Prostate gland (tissue), 2 donors: ENCODE data around the gene SOX14. TPM values are rescaled to one million over a fixed set of nuclear protein-coding genes. Genes with fewer than 3 reads are reported as not detected.

ENCODE experiments used
- DNase-seq: peaks from one replicate; pipeline ENCODE4 v3.0.0-alpha.2; 2019; ENCODE audit warnings: low spot score
- H3K27ac ChIP-seq, 2 donors: fragments of 200-600 bp; sonication (generic); 2 replicates each; pipeline ENCODE4 v1.5.1; 2017 to 2019
- H3K27me3 ChIP-seq: fragments of 200-600 bp; sonication (generic); replicated peaks from 2 replicates; pipeline ENCODE4 v1.5.1; 2019; ENCODE audit not compliant: insufficient read depth
- H3K36me3 ChIP-seq, 2 donors: fragments of 200-600 bp; sonication (generic); 1 replicate in 1 of 2; 2 replicates in 1 of 2; pipeline versions ENCODE4 v1.5.1 to v1.8.1; 2017 to 2019
- H3K4me1 ChIP-seq: fragments of 200-600 bp; sonication (generic); replicated peaks from 2 replicates; pipeline ENCODE4 v1.5.1; 2019
- H3K4me3 ChIP-seq, 2 donors: fragments of 200-600 bp; sonication (generic); 2 replicates each; pipeline ENCODE4 v1.5.1; 2017 to 2019
- H3K9me3 ChIP-seq: fragments of 200-600 bp; sonication (generic); 2 replicates; pipeline ENCODE4 v1.5.1; 2017
- POLR2A ChIP-seq: fragments of 450-650 bp; IDR thresholded peaks from one replicate; pipeline ENCODE4 v1.6.1; 2016; ENCODE audit warnings: antibody characterized with exemption, mild to moderate bottlenecking
- POLR2AphosphoS5 ChIP-seq: sonication (generic); formaldehyde crosslinking; IDR thresholded peaks from one replicate; pipeline ENCODE4 v1.6.1; 2017; ENCODE audit warnings: antibody characterized with exemption
- WGBS: methylation state at CpG from one replicate; pipeline ENCODE4 v1.1.5; 2018; 5-methylcytosine and 5-hydroxymethylcytosine counted together
- intact Hi-C: fragments of 100-400 bp; cut with DNase I; formaldehyde crosslinking; loops from one replicate; pipeline ENCODE4 v1.14.2; 2022
- total RNA-seq, 2 donors: library from RNA; depleted of rRNA; stranded (reverse); fragments of >200 nt; gene quantifications; one replicate each; pipeline ENCODE4 v1.1.0, GENCODE V29; 2016
- TF ChIP-seq, protein P1 (sequence below), 4 experiments: fragments of 200-600 bp in 2 of 4; fragments of 450-650 bp in 2 of 4; sonication (generic) in 2 of 4; IDR thresholded peaks; 1 replicate in 3 of 4; 2 replicates in 1 of 4; pipeline ENCODE4 v1.5.1; 2016 to 2019; ENCODE audit warnings: antibody characterized with exemption in 4 of 4, mild to moderate bottlenecking in 2 of 4, moderate library complexity in 2 of 4

SOX14 gene
- total RNA-seq, 2 donors from 2014 or later = 0.80 to 1.2 TPM

DNA sequence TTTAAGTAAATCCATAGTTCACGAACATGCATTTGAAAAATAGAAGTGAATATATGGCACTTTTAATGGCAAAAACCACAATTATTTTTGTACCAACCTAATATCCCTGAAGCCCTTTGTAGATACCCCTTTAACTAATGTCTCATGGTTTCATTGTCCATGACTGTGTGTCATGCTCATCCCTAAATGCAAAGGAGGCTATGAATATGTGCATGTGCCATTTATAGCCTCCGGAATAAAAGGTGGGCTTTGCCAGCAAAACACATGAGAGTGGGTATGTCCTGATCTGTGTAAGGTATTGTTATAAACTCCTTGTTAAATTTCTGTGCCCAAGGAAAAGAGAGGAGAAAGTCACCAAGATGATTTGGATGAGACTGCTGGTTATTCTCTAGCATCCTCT, 20.5 kb upstream of the SOX14 start:
- no peak for DNase-seq

DNA sequence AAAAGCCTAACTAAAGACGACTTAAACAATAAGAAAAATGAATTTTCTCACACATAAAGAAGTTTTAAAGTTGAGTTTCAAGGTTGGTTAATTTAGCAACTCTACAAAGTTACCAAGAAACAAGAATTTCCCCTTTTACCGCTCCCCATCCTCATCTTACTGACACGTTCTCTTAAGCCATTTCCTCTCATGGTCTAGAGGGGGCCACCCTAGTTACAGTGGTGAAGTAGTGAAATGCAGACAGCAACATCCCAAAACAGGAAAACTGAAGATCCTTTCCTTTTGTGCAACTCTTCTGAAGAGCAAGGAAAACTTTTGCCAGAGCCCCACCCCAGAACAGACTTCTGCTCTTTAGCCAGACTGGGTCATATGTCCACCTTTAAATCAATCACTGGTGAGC, 17.3 kb upstream of the SOX14 start:
- Histone ChIP-seq H3K27me3 (no peaks in the 10 kb centered on the region), H3K4me1 (no peaks in the 10 kb centered on the region), H3K27ac (no peak overlapping the region), H3K36me3 (no peaks in the 10 kb centered on the region), H3K4me3 (no peak overlapping the region), H3K9me3 (no peaks in the 10 kb centered on the region)
- intact Hi-C loops = no loop called here
- TF ChIP-seq, protein P1, sequence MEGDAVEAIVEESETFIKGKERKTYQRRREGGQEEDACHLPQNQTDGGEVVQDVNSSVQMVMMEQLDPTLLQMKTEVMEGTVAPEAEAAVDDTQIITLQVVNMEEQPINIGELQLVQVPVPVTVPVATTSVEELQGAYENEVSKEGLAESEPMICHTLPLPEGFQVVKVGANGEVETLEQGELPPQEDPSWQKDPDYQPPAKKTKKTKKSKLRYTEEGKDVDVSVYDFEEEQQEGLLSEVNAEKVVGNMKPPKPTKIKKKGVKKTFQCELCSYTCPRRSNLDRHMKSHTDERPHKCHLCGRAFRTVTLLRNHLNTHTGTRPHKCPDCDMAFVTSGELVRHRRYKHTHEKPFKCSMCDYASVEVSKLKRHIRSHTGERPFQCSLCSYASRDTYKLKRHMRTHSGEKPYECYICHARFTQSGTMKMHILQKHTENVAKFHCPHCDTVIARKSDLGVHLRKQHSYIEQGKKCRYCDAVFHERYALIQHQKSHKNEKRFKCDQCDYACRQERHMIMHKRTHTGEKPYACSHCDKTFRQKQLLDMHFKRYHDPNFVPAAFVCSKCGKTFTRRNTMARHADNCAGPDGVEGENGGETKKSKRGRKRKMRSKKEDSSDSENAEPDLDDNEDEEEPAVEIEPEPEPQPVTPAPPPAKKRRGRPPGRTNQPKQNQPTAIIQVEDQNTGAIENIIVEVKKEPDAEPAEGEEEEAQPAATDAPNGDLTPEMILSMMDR (IDR thresholded peaks at IDR 0.05) = no peak
- no peak for TF ChIP-seq POLR2A
- no peak for TF ChIP-seq POLR2AphosphoS5
- 39% methylated on average over 3 of the region's 3 CpGs for WGBS
- DNase-seq = no peak

More for the DNA sequence above, 20.5 kb upstream of the SOX14 start:
- intact Hi-C loops = no loop called here
- H3K4me1 ChIP-seq = no peaks in the 10 kb centered on the region
- 89% methylated on average over 2 of the region's 2 CpGs for WGBS
- no peak overlapping the region for H3K4me3 ChIP-seq
- TF ChIP-seq POLR2AphosphoS5 = no peak
- TF ChIP-seq, protein P1 (IDR thresholded peaks at IDR 0.05) = no peak
- no peak for TF ChIP-seq POLR2A
- no peaks in the 10 kb centered on the region for H3K27me3 ChIP-seq
- H3K9me3 ChIP-seq = no peaks in the 10 kb centered on the region
- no peaks in the 10 kb centered on the region for H3K36me3 ChIP-seq
- H3K27ac ChIP-seq = no peak overlapping the region

DNA sequence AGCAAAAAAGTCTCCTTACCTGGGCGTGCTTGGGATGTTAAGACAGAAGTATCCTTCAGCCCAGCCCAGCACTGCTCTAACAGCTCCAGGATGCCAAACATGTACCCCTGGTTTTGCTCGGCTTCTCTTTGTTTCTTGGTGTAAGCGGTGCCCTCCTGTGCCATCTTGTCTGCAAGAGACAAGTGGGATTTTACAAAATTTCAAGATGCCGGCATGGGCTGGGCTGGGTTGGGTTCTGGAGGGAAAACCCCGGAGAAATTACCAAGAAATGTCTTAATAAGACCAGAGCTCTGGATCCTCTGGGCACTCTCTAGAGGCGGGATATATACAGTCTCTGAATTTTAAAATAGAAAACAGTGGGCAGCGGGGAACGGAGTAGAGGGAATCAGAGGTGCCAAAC, 4.6 kb upstream of the SOX14 start:
- TF ChIP-seq POLR2AphosphoS5 = no peak
- TF ChIP-seq, protein P1 (IDR thresholded peaks at IDR 0.05) = no peak
- TF ChIP-seq POLR2A = no peak
- Histone ChIP-seq H3K4me3 (no peak overlapping the region), H3K9me3 (no peaks in the 10 kb centered on the region), H3K4me1 (peaks cover 6% of the 10 kb centered on the region), H3K36me3 (no peaks in the 10 kb centered on the region), H3K27ac (no peak overlapping the region), H3K27me3 (peaks cover 40% of the 10 kb centered on the region)
- intact Hi-C loops = no loop called here
- 27% methylated on average over 8 of the region's 8 CpGs for WGBS
- DNase-seq = no peak

DNA sequence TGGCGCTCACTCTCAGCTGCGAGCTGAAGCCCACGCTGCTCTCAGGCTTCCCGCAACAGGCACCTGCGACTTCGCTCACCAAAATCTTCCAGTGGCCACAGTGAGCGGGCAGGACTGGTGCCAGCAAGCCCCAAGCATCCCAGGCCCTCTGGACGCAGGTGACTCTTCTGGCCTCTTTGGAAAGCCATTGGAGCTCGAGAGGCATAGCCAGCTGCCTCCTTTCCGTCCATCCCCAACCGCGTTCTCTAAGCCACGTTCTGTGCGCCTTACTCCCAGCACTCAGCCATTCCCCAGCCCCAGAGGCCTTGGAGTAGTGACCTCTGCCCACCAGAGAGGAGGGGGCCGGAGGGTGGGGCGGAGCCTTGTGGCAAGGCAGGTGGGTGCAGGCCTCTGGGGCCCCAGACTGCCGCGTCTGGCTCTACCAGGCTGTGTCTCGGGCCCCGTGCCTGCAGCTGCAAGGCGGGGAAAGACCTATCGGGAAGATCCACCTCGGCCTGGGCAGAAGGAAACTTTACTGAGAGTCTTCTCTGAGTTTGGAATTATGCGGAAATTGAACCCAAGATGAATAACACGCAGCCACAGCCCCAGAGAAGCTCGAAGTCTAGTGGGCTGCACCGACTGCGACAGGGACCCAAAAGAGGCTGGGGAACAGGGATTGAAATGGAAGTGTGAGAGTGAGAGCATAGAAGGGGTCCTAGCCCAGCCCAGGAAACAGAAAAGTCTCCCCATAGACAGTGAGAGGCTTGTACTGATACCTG, 3.6 kb upstream of the SOX14 start:
- DNase-seq = no peak
- no peaks in the 10 kb centered on the region for H3K9me3 ChIP-seq
- H3K36me3 ChIP-seq = no peaks in the 10 kb centered on the region
- H3K4me1 ChIP-seq = peaks cover 6% of the 10 kb centered on the region
- intact Hi-C loops = no loop called here
- WGBS = 4% methylated on average over 28 of the region's 28 CpGs
- TF ChIP-seq POLR2A (no peak), POLR2AphosphoS5 (no peak)
- TF ChIP-seq, protein P1 (IDR thresholded peaks at IDR 0.05) = no peak
- peaks cover 49% of the 10 kb centered on the region for H3K27me3 ChIP-seq
- H3K27ac ChIP-seq = no peak overlapping the region
- no peak overlapping the region for H3K4me3 ChIP-seq

DNA sequence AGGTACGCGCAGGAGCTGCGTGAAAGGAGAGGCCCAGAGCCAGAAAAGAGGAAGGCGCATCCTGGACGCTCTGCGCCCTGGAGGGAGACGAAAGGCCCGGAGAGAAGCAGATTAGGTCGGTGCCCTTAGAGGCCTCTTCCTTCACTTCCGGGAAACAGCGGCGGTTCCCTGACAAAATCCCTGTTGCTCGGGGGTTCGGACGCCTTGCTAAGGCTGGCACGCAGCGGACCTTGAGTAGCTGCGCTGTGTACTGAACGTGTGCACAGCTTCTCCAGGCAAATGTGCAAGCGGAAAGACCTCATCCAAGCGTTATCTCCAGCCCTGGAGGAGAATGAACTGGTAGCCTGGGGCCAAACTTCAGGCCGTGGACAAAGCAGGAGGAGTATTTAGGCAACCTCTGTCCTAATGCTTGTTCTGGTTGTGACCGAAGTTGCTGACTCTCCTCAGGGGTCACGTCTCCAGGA, 3.0 kb upstream of the SOX14 start:
- WGBS = 3% methylated on average over 20 of the region's 24 CpGs
- no peak overlapping the region for H3K27ac ChIP-seq
- H3K4me3 ChIP-seq = no peak overlapping the region
- TF ChIP-seq POLR2AphosphoS5 = no peak
- H3K4me1 ChIP-seq = peaks cover 6% of the 10 kb centered on the region
- DNase-seq = no peak
- peaks cover 50% of the 10 kb centered on the region for H3K27me3 ChIP-seq
- H3K9me3 ChIP-seq = no peaks in the 10 kb centered on the region
- no peaks in the 10 kb centered on the region for H3K36me3 ChIP-seq
- intact Hi-C loops = no loop called here
